MCF 10A (cell line): Measurements from ENCODE around the gene RTL10. TPM values are rescaled to one million over a fixed set of nuclear protein-coding genes. Genes with fewer than 3 reads are reported as not detected.

ENCODE experiments used
- BruUV-seq: library from RNA; stranded (reverse); fragments of 400-500 nt; replicated peaks from 2 replicates; lab custom pipeline; 2021; lab: Mats Ljungman, UMichigan
- CTCF ChIA-PET: fragments of 300-600 bp; sonication (Branson Sonifier 250); formaldehyde crosslinking; extraction: SDS; loops from one replicate; lab custom pipeline; 2021; ENCODE audit warnings: antibody characterized with exemption, inconsistent platforms; lab: Yijun Ruan, JAX
- POLR2A ChIA-PET: fragments of 300-600, 350-650 bp; sonication (Branson Sonifier 250); formaldehyde crosslinking; extraction: SDS; loops from one replicate; lab custom pipeline; 2020; ENCODE audit warnings: antibody characterized with exemption, inconsistent platforms; lab: Yijun Ruan, JAX
- DNase-seq: peaks from one replicate; pipeline ENCODE4 v3.0.0-alpha.2; 2018; ENCODE audit not compliant: unreplicated experiment
- H3K27ac Mint-ChIP-seq: one replicate; pipeline ENCODE4 v1.8.0; 2022; ENCODE audit warnings: mild to moderate bottlenecking, low read depth, mixed read lengths; ENCODE audit not compliant: unreplicated experiment
- H3K27me3 Mint-ChIP-seq: one replicate; pipeline ENCODE4 v1.8.0; 2022; ENCODE audit warnings: mixed read lengths; ENCODE audit not compliant: insufficient read depth, unreplicated experiment
- H3K36me3 Mint-ChIP-seq: one replicate; pipeline ENCODE4 v1.8.0; 2022; ENCODE audit warnings: mild to moderate bottlenecking, moderate library complexity, mixed read lengths; ENCODE audit not compliant: insufficient read depth, unreplicated experiment
- H3K4me1 Mint-ChIP-seq: one replicate; pipeline ENCODE4 v1.8.0; 2022; ENCODE audit warnings: mixed read lengths; ENCODE audit not compliant: insufficient read depth, unreplicated experiment
- H3K4me3 Mint-ChIP-seq: one replicate; pipeline ENCODE4 v1.8.0; 2022; ENCODE audit warnings: mild to moderate bottlenecking, moderate library complexity, mixed read lengths; ENCODE audit not compliant: unreplicated experiment
- H3K9me3 Mint-ChIP-seq: one replicate; pipeline ENCODE4 v1.8.0; 2022; ENCODE audit warnings: mixed read lengths; ENCODE audit not compliant: unreplicated experiment
- intact Hi-C: fragments of 100-400 bp; cut with micrococcal nuclease; formaldehyde crosslinking; loops from 2 replicates; pipeline ENCODE4 v1.14.1; 2022
- total RNA-seq: library from RNA; stranded (reverse); gene quantifications from 2 replicates; pipeline ENCODE4 v1.2.3, GENCODE V29; 2022
- TF ChIP-seq, protein P1 (sequence below): fragments of 200-600 bp; IDR thresholded peaks from one replicate; pipeline ENCODE4 v1.8.0; 2022; ENCODE audit warnings: antibody characterized with exemption, mild to moderate bottlenecking; ENCODE audit not compliant: unreplicated experiment

Gene RTL10
- total RNA-seq, 1 experiment from 2014 or later: 20.6 TPM

DNA sequence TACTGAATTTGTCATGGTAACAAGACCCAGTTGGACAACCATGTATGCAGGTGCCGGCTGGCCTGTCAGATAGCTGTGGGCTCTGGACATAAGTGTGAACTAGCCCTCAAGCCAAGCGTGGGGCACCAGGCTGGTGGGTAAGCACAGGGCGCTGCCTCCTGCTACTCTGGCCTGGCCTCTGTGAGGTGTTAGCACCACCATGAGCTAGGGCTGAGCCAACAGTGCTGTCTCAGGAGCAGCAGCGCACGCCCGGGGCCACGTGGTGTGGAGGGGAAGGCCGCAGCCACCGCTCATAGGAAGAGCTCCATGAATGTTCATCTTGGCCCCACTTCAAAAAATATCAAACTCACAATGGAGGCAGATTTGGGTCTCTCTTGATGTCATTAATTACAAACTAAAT lies 35.3 kb upstream of the RTL10 start:
- POLR2A ChIA-PET: interaction anchor here (0.6 to 1.8 kb wide), 2 partner anchors 29 to 133 kb away, joined by 3 to 7 read pairs; no protein-coding TSS in a partner anchor
- TF ChIP-seq, protein P1, sequence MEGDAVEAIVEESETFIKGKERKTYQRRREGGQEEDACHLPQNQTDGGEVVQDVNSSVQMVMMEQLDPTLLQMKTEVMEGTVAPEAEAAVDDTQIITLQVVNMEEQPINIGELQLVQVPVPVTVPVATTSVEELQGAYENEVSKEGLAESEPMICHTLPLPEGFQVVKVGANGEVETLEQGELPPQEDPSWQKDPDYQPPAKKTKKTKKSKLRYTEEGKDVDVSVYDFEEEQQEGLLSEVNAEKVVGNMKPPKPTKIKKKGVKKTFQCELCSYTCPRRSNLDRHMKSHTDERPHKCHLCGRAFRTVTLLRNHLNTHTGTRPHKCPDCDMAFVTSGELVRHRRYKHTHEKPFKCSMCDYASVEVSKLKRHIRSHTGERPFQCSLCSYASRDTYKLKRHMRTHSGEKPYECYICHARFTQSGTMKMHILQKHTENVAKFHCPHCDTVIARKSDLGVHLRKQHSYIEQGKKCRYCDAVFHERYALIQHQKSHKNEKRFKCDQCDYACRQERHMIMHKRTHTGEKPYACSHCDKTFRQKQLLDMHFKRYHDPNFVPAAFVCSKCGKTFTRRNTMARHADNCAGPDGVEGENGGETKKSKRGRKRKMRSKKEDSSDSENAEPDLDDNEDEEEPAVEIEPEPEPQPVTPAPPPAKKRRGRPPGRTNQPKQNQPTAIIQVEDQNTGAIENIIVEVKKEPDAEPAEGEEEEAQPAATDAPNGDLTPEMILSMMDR: no peak
- Mint-ChIP-seq H3K4me3 (no peak overlapping the region), H3K4me1 (peaks cover 28% of the 10 kb centered on the region), H3K27me3 (no peaks in the 10 kb centered on the region), H3K36me3 (peaks cover 14% of the 10 kb centered on the region), H3K9me3 (no peaks in the 10 kb centered on the region), H3K27ac (no peak overlapping the region)
- CTCF ChIA-PET: interaction anchor here (1.2 to 1.3 kb wide), 2 partner anchors 132 to 160 kb away, joined by 3 to 5 read pairs; no protein-coding TSS in a partner anchor
- BruUV-seq: no TSS peak
- intact Hi-C loops: no loop called here
- DNase-seq: no peak

DNA sequence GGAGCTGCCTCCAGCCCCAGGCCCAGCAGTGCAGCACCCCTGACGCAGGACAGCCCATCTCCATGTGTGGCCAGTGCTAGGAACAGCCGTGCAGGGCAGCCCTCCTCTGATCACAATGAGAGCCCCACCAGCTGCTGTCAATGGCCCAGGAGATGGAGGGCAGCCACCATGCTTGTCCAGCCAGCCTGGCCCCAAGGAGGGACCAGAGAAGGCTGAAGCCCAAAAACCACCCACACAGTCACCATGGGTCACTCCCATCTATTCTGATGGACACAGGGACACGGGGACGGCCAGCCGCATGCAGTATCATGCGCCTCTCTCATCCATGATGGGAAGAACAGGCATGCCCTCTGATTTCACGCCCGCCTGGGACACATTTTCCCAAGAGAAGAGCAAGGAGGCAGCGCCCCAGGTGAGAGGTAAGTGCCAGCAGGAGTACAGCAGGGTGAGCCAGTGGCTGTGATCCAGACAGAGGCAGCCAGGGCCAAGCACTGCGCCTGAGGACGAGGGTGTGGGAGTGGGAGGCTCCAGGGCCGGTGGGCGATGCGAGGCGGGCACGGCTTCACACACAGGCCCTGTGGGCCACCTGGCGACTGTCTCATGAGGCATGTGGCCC lies 33.6 kb upstream of the RTL10 start:
- Mint-ChIP-seq H3K27ac (no peak overlapping the region), H3K36me3 (peaks cover 5% of the 10 kb centered on the region), H3K4me1 (peaks cover 28% of the 10 kb centered on the region), H3K27me3 (no peaks in the 10 kb centered on the region), H3K4me3 (no peak overlapping the region), H3K9me3 (no peaks in the 10 kb centered on the region)
- POLR2A ChIA-PET: interaction anchor here (1.7 kb wide), 1 partner anchor 34 kb away, joined by 7 read pairs; the partner anchor contains the start of genes GNB1L and RTL10
- intact Hi-C loops: no loop called here
- TF ChIP-seq, protein P1: no peak
- CTCF ChIA-PET: interaction anchor here (0.8 to 2.3 kb wide), 2 partner anchors 132 to 157 kb away, joined by 6 to 11 read pairs; no protein-coding TSS in a partner anchor
- DNase-seq: no peak
- no TSS peak for BruUV-seq

DNA sequence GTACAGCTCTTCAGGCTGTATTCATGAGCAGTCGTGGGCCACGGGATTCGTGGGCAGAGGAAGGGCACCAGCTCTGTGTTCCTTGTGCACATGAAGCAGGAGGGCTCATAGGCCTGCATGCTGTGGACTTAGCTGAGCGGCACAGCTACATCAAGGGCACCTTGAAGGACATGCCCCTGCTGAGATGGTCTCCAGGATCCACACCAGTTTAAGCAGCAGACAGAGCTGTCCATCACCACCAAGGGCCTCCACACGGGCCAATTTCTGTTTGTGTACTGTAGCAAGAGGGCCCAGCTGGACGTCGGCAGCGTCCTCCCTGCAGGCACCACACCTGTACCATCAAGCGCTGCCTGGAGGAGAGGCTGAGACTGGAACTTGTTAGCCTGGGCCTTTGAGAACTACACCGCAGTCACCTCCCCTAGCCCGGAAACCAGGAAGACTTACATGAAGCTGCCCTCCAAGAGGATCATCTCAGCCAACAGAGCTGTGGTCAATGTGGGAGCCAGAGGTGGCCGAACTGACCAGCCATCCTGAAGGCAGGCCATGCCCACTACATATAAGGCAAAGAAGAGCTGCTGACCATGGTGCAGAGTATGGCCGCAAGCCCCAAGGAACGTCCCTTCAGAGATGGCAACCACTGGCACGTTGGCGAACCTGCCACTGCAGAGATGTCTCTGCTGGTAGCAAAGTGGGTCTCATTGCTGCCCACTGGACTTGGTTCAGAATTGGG lies 32.7 kb upstream of the RTL10 start:
- intact Hi-C loops: no loop called here
- H3K27ac Mint-ChIP-seq: peak overlapping the region; percentile 69
- POLR2A ChIA-PET: interaction anchor here (0.7 to 1.7 kb wide), 4 partner anchors 9 to 82 kb away, joined by 3 to 7 read pairs (median 4); partner anchors contain the start of genes GNB1L and RTL10
- BruUV-seq: no TSS peak
- no peak overlapping the region for H3K4me3 Mint-ChIP-seq
- peaks cover 26% of the 10 kb centered on the region for H3K4me1 Mint-ChIP-seq
- H3K9me3 Mint-ChIP-seq: no peaks in the 10 kb centered on the region
- TF ChIP-seq, protein P1: no peak
- DNase-seq: no peak
- H3K27me3 Mint-ChIP-seq: no peaks in the 10 kb centered on the region
- peaks cover 5% of the 10 kb centered on the region for H3K36me3 Mint-ChIP-seq
- CTCF ChIA-PET: interaction anchor here (0.6 to 2.3 kb wide), 4 partner anchors 12 to 375 kb away, joined by 3 to 11 read pairs (median 4); no protein-coding TSS in a partner anchor
